CD4-positive, alpha-beta T cell treated with Interleukin-6 for 4 hours (primary cell): ENCODE measurements around the gene MAP1B.
"Not testable (repeated sequence)": the region's sequence is repeated elsewhere in the genome, so short reads cannot be mapped to it uniquely, and the experiment has no call there.

Experiments used
- DNase-seq: peaks from one replicate; pipeline ENCODE4 v3.0.0-alpha.2; 2020; ENCODE audit warnings: mixed read lengths

The MAP1B gene

DNA sequence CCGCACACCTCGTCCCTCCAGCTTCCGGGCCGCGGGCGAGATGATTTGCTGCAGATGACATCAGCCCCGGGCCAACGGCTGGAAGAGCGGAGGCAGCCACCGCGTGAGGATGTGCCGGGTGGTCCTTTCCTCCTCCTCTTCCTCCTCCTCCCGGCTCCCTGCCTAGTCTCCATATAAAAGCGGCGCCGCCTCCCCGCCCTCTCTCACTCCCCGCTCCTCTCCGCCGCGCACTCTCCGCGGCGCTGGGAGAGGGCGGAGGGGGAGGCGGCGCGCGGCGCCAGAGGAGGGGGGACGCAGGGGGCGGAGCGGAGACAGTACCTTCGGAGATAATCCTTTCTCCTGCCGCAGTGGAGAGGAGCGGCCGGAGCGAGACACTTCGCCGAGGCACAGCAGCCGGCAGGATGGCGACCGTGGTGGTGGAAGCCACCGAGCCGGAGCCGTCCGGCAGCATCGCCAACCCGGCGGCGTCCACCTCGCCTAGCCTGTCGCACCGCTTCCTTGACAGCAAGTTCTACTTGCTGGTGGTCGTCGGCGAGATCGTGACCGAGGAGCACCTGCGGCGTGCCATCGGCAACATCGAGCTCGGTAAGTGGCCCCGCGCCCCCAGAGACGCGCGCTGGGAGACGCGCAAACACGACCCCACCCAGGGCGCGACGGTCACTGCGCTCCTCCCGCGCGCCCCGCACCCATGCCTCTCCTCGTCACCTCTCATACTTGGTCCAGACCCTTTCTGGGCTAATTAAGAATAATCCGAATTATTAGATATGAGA, at the start of gene MAP1B:
Gene MAP1B, plus strand, starts transcription at position 345 of the 770 bp plus-strand sequence. Its CDS starts 57 bp downstream, at position 402.
- DNase-seq, result no peak

DNA sequence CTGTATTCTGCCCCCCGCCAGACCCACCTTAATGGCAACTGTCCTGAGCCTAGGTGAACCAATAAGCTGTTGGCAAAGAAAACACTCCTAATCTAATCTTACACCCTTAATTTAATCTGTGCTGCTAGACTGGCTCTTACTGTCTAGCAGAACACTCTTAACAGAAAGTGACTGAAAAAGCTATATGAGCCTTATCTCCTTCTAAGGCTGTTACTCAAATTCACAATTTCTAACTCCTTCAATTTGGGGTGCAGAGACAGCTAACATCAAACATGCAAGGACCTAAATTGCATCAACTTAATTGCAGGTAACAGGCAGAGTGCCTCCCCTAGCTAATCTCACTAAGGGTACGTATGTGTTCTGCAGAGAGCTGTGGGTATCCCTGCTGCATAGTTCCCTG, 49.5 kb upstream of the MAP1B start:
- no peak for DNase-seq

DNA sequence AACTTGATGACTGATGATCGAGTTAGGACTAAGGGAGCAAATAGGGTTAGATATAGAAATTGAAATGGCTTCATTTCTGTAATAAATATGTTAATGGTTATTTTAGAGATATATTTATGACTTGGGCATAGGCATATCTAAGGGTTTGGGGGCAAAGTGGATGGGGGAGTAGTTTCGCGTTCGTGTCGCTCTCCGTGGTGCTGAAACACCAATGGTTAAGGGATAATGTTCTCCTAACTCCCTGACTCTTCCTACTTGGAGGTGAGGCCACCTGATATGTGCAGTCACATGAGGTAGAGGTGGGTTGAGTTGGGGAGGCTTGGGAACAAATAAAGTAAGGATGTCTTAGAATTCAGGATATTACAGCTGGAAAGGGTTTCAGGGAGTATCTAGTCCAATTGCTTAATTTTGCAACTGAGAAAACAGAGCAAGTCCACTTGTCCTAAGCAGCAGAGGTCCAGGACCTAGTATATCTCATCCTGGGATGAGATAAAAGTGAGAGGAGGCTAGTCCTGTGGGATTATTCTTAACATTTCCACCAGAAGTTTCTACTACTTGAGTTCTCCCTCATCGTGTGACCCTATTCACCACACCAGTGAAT, 44.0 kb upstream of the MAP1B start:
- no peak for DNase-seq

DNA sequence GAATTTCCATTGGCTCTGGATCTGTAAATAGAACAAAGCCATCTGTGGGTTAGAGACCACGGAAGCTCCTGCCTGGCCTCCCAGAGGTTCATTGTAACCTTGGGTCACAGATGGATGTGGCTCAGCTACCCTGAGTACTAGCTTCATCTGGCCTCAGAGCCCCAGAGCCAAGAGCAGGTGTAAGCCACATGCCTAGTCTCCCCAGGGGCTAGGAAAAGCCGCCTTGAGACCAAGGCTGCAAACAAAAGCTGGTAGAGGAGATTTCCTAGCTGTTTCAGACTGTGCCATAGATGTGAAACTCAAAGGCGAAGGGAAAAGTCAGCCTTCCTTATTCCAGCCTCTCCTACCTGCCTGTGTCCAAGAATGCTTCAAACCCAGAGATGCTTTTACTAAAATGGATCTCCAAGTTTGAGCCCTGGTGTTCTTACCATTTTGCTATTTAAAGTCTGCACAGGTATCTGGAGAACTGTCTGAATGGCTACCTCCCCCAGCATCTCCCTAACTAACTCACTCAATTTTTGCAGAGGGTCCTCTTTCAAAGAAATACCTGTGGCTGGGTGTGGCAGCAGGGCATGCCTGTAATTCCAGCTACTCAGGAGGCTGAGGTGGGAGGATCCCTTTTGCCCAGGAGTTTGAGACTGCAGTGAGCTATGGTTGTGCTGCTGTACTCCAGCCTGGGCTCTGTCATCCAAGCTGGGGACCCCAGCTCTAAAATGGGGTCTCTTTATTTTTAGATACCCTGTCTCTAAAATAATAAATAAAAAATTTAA, 42.3 kb upstream of the MAP1B start:
- no peak for DNase-seq

DNA sequence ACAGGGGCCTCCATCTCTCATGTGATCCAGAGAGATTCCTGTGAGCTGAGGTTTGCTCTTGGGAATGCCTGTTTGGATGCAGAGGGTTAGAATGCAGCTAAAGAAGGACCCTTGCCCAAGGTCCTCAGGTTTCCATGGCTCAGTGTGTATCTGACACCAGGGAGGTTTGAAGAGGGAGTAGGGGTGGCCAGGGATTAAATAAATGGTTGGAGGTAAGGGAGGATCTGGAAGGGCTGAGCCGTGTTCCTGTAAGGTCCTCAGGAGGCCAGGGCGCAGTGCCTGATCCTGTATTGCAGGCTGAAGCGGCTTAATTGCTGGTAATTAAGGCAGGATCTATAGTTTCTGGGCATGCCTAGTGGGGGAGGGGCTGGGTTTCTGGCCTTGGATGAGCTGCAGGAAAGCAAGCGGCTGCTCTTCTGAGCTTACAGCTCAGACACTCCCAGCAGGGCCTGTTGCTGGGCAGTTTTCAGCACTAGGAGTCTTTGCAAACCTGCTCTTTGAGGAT, 41.5 kb upstream of the MAP1B start:
- no peak for DNase-seq

DNA sequence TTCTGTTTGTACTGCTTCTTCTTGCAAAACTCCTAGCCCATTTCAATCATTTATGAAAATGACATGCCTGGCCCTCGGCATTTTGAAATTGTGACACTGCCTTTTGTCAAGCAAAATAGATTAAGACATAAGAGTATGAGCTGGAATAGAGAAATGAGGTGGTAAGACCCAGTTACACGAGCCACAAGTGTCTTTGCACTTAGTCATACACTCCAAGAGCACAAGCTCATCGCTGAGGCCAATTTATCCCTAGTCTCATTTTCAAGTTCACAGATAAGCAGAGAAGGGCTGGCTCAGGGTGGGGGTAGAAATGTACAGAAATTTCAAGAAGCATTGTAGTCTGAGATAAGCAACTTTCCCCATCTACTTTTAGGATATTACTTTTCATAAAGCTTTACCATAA, 40.6 kb upstream of the MAP1B start:
- DNase-seq, result no peak

DNA sequence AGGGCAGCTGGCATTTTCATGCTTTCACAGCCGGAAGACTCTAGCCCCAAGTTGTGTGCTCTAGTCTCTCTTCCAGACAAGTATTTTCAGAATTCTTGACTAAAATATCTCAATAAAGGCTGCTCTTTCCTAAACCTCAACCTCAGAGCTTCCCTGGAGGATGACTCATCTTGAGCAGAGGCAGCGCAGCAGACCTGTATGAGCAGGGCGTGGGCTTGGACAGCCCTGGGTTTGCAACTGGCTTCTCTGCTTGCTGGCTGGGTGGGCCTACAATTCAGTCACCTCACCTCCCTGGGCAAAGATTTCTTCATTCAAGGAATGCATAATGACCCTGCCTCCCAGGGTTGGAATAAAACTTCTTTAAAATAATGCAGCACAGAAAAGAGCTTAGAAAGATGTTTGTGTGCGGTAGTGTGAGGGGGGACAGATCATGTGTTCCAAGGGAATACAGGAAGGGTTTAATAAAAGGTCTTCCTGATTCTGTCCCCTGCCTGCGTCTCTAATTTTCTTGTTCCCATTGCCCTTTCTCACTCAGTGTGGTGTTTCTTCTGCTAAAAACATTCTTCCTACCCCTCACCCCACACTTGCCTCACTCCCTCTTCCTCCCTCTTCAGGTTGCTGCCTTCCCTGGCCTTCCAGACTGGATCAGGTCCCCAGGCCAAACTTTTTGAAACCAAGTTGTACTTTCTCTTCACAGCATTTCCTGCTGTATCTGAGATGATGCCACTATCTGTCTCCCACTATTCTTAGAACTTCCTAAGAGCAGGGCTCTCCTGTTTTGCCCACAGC, 39.4 kb upstream of the MAP1B start:
- DNase-seq, result no peak

DNA sequence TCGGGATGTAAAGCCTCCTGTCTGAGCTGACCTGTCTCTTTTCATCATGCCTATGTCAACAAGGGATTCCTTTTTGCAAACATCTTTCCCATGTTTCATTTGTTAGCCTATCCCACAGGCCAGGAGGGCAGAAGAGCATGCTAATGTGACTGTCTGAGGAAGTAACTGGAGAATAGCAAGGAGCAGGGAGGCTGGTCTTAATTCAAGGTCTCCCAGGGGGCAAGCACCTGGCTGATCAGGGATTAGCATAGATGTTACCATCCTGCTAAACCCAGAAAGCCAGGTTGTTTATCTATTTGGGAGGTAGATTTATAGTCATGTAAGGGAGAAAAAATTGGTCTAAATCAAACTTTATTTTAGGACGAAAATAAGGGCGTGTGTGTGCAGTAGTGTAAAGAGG, 36.7 kb upstream of the MAP1B start:
- DNase-seq, result no peak

DNA sequence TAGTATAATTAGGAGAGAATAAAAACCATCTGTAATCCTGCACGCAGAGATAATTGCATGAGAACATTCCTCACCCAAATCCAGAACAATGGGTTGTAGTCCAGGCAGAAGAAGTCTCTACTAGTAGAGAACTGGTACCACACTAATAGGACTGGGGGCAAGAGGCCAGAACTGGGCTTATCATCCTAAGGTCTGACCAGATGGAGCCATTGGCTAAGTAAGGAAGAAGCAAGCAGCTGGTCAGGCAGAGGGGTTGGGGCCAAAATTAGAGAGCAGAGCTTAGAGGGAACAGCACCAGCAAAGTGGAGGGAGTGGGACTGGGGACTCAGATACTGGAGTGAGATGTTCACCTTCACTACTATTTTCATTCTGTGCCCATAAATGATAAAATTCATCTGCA, 35.4 kb upstream of the MAP1B start:
- no peak for DNase-seq

DNA sequence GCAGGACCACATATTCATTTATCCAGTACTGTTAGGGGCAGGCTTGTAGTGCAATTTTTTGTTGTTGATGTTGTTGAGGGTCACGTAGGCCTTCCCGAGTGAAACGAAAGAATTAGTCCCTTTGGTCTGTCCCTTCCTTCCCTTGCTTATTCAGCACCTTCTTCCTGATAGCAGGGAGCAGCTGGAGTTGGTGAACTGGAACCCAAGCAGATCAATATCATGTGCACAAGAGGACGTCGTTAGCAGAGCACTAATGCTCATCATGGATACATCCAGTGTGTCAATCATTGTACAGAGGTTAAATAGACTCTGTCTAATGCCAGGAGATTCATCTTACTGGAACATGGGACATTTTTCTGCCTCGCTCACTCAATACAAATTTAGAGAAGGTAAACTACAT, 33.0 kb upstream of the MAP1B start:
- DNase-seq, result no peak

DNA sequence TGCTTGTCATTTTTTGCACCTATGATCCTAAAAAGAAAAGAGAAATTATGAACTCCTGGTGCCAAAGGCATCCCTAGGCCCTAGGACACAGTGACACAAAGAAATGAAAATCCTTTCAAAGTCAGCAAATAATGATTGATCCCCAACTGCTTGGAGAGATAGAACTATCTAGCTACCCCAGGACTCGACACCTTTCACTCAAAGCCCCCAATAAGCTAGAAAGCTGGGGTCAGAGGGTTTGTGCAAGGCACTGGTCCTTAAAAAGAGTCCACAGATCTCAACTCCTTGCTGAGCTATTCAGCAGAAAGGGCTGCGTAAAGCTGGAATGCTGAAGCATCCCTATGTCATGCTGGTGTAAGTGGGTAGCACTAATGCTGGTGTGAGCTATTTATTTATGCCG, 31.8 kb upstream of the MAP1B start:
- no peak for DNase-seq

DNA sequence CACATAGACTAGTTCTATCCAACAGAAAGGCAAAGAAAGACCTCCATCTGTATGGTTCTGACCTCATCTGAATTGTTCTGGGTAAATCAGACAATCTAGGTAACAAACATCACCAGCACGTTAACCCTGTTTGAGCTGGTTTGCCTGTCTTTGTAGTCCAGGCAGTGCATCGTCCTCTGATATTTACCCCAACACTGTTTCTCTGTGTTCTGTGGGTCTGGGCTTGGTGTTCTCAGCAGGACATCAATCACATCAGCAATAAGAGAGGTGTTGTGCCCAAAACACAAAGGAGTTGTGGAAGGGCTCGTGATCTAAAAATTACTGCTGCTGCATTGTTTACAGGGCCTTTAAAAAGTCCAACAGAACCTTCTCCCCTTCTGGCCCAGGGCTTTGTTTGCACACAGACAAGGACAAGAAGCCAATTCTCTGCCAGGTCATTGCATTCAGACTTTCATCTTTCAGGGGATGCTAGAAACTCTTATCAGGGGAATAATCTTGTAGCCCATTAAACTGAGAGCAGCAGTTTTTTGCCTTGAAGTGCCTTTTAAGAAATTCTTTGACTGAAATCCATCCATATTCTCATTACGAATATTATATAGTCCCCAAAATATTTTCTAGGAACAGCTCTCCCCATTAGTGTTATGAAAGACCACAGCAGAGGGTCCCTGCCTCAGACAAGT, 30.5 kb upstream of the MAP1B start:
- DNase-seq, result no peak

DNA sequence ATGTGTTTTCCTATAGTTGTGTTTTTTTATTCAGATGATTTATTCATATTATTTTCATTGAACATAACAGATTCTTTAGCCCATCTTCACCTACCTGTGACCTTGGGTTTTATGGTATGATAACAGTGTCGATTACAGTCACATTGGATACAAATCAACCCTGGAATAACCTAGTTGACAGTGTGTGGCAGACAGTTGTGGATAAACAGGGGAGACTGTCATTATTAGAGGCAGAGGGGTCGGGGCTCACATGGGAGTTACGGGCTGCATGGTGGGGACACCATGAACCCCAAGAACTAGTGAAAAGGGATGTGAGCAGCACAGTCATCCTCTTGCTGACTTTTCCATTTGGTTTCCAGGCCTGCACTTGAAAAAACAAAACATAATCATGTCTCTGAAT, 29.9 kb upstream of the MAP1B start:
- DNase-seq, result no peak

DNA sequence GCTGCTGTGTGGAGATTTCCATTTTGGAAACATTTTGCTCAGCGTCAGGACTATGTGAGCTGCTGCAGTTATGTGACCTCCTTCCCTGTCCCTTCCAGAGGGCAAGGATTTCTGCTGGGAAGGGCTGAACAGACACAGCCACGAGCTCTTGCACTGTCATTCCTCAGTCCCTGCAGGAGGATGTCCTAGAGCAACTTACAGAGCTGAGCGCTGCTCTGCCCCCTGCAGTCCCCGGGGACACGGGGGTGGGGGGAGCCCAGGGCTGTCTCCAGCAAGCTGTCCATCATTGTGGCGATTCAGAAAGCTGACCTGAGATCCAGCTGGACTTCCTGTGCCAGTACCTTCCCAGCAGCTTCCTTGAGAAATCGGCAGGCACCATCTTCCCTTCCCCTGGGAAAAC, 28.0 kb upstream of the MAP1B start:
- DNase-seq, result no peak

DNA sequence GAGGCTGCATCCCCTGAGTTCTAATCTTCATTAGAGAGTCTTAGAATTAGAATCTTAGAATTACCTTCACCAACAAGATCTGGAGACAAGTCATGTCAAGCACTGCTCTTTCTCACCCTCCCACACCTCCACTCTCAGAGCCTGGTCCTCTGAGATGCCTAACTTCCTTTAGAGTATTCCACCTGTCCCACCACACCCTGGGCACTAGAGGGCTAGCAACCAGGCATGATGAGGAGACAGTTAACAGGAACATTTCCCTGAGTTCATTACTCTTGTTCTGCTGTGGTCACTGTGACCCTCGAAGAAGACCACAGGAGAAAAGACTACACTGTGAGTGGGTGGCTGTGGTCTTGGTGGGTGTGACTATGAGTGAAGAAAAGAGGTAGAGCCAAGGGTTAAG, 25.2 kb upstream of the MAP1B start:
- no peak for DNase-seq

DNA sequence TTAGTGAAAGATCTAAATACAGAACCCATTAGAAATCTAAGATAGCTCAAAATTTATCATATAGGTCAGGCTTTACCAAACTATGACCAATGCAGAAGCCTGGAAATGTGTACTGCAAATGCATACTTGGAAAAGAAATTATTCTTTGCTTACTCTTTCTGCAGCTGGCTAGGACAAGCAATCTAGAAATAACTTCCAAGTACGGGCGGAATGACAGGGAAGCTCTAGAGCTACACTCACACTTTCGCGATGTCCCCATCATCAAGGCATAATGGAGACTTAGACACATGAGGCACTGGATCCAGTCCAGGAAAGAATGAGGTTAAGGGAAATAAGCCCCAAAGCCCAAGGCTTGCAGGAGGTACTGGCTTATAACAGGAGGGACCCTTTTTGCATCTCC, 22.4 kb upstream of the MAP1B start:
- DNase-seq, result no peak

DNA sequence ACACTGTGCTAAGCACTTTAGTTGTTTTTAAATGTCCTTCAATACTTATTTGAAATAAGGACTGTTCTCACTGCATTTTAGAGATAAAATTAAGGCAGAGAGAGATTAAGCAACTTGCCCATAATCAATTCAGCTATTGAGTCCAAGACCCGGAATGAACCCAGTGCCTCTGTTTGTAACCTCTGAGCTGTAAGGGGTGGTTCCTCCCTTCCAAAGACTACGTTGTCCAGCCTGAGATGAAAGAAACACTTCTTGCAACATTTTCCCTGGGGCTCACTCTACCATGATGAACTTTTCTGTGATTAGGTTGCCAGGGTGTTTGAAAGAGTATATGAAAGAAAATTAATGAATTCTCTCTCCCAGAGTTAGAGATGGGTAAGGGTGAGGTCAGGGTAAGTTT, 22.0 kb upstream of the MAP1B start:
- DNase-seq, result no peak

DNA sequence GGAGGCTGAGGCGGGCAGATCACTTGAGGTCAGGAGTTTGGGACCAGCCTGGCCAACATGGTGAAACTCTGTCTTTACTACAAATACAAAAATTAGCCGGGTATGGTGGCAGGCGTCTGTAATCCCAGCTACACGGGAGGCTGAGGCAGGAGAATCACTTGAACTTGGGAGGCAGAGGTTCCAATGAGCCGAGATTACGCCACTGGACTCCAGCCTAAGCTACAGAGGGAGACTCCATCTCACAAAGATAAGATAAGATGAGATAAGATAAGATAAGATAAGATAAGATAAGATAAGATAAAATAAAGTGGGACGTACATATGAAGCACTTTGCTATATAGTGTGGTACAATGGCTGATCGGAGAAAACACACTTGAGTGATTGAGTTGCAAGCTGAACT, 17.6 kb upstream of the MAP1B start:
- DNase-seq, result not testable (repeated sequence)

DNA sequence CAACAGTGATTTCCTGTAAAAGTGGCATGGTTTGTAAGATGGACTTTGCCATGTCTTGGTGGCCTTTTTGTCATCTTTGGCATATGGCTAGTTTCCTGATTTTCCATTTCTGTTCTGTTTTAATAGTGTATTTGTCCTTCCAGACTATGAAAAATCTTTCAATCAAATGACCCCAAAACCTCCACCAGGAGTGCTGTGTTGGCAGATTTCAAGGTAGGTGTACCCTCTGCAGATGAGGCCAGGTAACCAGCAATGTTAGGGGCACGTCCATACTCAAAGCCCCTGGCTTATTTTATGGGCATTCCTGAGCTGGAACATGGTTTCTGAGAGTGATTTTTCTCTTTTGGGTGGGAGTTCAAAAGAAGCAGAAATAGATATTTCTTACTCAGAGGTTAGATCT, 15.2 kb upstream of the MAP1B start:
- DNase-seq, result no peak

DNA sequence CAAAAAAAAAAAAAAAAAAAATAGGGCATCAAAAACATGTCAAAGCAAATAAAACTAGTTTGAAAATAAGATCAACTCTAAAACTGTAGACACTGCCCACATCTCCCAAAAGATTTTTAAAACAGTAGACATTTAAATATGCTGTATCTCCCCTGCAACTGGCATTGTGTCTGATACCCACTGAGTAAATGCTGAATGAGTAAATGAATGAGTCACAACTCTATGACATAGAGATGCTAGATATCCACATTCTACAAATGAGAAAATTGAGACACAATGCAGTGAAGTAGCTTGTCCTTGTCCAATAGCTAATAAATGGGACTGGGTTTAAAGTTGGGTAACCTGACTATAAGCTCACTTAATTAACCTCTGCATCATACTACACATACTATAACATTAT, 14.1 kb upstream of the MAP1B start:
- no peak for DNase-seq

DNA sequence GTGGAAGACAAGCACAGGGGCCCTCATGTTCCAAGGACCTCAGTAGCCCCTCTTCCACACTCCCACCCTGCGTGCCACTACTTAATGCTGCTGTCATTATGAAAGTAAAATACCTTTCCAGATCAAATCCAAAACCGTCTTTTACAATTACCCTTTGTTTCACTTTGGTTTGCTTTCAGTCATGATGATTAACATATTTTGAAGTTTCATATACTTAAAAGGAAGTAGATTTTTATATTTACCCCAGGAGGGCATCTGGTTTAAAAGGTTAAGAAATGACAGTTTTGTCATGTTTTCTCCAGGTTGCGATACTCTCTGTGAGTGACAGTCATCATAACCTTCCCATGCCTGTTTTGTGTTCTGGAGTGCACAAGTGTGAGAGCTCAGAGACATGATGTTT, 13.5 kb upstream of the MAP1B start:
- no peak for DNase-seq

DNA sequence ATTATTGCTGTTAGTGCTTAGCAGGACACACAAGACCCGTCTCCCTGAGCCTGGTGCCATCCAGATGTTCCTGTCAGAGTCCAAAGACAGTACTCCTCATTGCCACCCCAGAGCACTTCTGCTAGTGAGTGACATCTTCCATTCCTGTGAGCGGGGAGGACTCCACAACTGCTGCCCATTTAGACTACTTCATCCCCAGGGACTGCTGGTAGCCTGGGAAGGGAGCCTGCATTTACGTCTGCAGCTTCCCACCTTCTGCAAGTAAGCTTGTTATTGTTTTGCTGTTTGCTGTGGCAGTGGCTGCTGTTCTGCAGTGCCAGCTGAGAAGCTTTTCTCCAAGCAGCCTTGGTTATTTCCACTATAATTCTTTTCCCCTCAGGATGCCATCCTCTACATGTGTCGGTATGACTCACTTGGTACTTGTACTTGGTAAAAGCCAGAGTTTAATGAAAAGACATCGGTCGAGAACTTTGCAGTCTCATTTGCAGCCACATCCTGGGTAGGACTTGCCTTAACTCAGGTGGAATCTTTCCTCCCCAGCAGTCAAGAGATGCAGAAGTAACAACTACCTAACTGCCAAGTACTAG, 10.6 kb upstream of the MAP1B start:
- no peak for DNase-seq
